Natural killer cell (primary cell): ENCODE data around the gene TMEM179B. TPM values are rescaled to one million over a fixed set of nuclear protein-coding genes. Genes with fewer than 3 reads are reported as not detected.

Source experiments
- ATAC-seq, 3 donors: fragments of 150-1000 bp in 2 of 3; fragments of 200-7000 bp in 1 of 3; cut with Tn5 transposase; 1 replicate in 1 of 3; 2 replicates in 2 of 3; pipeline ENCODE4 v1.10.0; 2021; ENCODE audit warnings: mild to moderate bottlenecking in 2 of 3, moderate library complexity in 2 of 3
- DNase-seq, 2 donors: peaks; one replicate each; pipeline versions ENCODE4 v3.0.0 to v3.0.0-alpha.2; 2013 to 2021; ENCODE audit warnings: mixed read lengths in 1 of 2
- H3K27ac ChIP-seq: one replicate; pipeline ENCODE4 v1.5.1; 2013; ENCODE audit warnings: mild to moderate bottlenecking, low read length
- H3K27me3 ChIP-seq: one replicate; pipeline ENCODE4 v1.6.1; 2013; ENCODE audit warnings: low read length; ENCODE audit not compliant: control insufficient read depth, insufficient read depth
- H3K36me3 ChIP-seq: one replicate; pipeline ENCODE4 v1.6.1; 2013; ENCODE audit warnings: low read length; ENCODE audit not compliant: control insufficient read depth, insufficient read depth
- H3K4me1 ChIP-seq: one replicate; pipeline ENCODE4 v1.6.1; 2013; ENCODE audit warnings: low read length; ENCODE audit not compliant: control insufficient read depth, insufficient read depth
- H3K4me3 ChIP-seq: one replicate; pipeline ENCODE4 v1.5.1; 2013; ENCODE audit warnings: low read length
- H3K9me3 ChIP-seq: one replicate; pipeline ENCODE4 v1.6.1; 2013; ENCODE audit warnings: low read length; ENCODE audit not compliant: control insufficient read depth, insufficient read depth
- H3K27ac Mint-ChIP-seq, 2 donors: one replicate each; pipeline ENCODE4 v1.8.0; 2022; ENCODE audit warnings: mild to moderate bottlenecking in 2 of 2, mixed read lengths in 2 of 2, moderate library complexity in 1 of 2
- H3K27me3 Mint-ChIP-seq, 2 donors: one replicate each; pipeline ENCODE4 v1.8.0; 2022; ENCODE audit warnings: low read depth in 2 of 2, mixed read lengths in 2 of 2
- H3K36me3 Mint-ChIP-seq: one replicate; pipeline ENCODE4 v1.8.0; 2022; ENCODE audit warnings: mixed read lengths
- H3K4me1 Mint-ChIP-seq, 2 donors: one replicate each; pipeline ENCODE4 v1.8.0; 2022; ENCODE audit warnings: mixed read lengths in 2 of 2
- H3K4me3 Mint-ChIP-seq: one replicate; pipeline ENCODE4 v1.8.0; 2022; ENCODE audit warnings: mild to moderate bottlenecking, moderate library complexity, mixed read lengths
- H3K9me3 Mint-ChIP-seq, 2 donors: one replicate each; pipeline ENCODE4 v1.8.0; 2022; ENCODE audit warnings: mixed read lengths in 2 of 2
- WGBS: methylation state at CpG from one replicate; pipeline ENCODE4 v1.1.7; 2013; ENCODE audit warnings: missing lambda C conversion rate; ENCODE audit not compliant: insufficient coverage; 5-methylcytosine and 5-hydroxymethylcytosine counted together
- intact Hi-C: fragments of 100-400 bp; cut with micrococcal nuclease; formaldehyde crosslinking; loops from one replicate; pipeline ENCODE4 v1.14.2; 2022
- total RNA-seq, 4 donors: library from RNA; stranded (reverse); fragments of 120-200 nt in 1 of 4; gene quantifications; one replicate each; pipeline versions ENCODE4 v1.2.3 to v1.2.4, GENCODE V29; 2013 to 2022
- TF ChIP-seq, protein P1 (sequence below): fragments of 200-600 bp; IDR thresholded peaks from one replicate; pipeline ENCODE4 v1.8.0; 2022; ENCODE audit warnings: antibody characterized with exemption

Gene TMEM179B
- total RNA-seq, 3 donors from 2014 or later (not counting 1 experiment from before 2014, with no cell fraction given), result 33.7 to 41.1 (median 36.3) TPM

DNA sequence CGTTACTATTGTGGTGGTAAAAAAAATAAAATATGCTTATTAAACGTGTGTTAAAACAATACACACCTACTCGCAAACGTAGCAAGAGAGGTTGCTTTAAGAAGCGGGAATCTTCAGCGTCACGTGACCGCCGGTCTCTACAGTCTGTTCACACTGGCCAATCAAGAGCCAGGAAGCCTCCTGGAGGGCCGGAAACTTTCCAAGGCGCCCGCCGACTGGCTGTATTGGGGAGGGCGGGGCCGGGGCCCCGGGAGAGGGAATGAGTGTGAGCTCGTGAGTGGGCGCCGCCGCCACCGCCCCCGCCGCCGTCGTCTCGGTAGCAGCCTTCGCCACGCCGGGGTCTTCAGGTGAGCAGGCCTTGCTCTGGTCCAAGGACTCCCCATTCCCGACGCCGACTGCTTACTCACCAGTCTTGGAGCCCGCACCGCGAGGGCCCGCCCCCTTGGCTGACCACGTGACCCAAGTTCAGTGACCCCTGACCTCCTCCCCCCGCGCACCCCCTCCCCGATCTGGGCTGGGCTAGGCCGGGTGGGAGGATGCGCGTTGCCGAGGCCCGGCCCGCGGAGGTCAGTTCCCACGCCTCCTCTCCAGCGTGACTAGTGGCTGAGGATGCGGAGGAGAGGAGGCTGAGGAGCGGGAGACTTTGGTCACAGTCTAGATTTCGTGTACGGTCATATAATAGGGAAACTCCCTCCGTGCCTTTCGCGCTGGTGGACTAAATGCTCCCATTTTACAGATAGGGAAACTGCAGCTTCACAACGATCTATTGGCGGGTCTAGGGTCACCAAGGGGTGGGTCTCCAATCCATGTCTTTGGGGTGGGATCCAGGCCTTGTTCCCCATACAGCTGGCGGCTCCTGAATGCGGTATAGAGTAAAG, 15.8 kb upstream of the TMEM179B start, which contains the start of gene TAF6L:
TAF6L (plus strand) TSS at position 253 of the 878 bp plus-strand sequence. CDS start 4,388 bp downstream, outside the sequence.
- ATAC-seq (peak; percentile 87 to 95 (median 89)), DNase-seq (peak; percentile 89 to 92)
- H3K9me3 Mint-ChIP-seq, result no peaks in the 10 kb centered on the region
- intact Hi-C loops, result loop anchor here (1.0 kb wide), 2 partner anchors 10 to 15 kb away; partner anchors contain the start of gene POLR2G
- TF ChIP-seq, protein P1, sequence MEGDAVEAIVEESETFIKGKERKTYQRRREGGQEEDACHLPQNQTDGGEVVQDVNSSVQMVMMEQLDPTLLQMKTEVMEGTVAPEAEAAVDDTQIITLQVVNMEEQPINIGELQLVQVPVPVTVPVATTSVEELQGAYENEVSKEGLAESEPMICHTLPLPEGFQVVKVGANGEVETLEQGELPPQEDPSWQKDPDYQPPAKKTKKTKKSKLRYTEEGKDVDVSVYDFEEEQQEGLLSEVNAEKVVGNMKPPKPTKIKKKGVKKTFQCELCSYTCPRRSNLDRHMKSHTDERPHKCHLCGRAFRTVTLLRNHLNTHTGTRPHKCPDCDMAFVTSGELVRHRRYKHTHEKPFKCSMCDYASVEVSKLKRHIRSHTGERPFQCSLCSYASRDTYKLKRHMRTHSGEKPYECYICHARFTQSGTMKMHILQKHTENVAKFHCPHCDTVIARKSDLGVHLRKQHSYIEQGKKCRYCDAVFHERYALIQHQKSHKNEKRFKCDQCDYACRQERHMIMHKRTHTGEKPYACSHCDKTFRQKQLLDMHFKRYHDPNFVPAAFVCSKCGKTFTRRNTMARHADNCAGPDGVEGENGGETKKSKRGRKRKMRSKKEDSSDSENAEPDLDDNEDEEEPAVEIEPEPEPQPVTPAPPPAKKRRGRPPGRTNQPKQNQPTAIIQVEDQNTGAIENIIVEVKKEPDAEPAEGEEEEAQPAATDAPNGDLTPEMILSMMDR, result no peak
- WGBS, result under 1% methylated on average over 56 of the region's 60 CpGs
- no peaks in the 10 kb centered on the region for H3K36me3 Mint-ChIP-seq
- no peaks in the 10 kb centered on the region for H3K9me3 ChIP-seq
- H3K4me1 Mint-ChIP-seq, result peaks cover 17 to 25% of the 10 kb centered on the region in 2 donors
- H3K4me3 Mint-ChIP-seq, result peak within 1 kb of the TSS; percentile 93
- H3K4me3 ChIP-seq, result peak within 1 kb of the TSS; percentile 70
- H3K27ac Mint-ChIP-seq, result peak within 1 kb of the TSS; percentile 93 to 99
- no peaks in the 10 kb centered on the region for H3K27me3 ChIP-seq
- peaks cover 22% of the 10 kb centered on the region for H3K36me3 ChIP-seq
- peaks cover 25% of the 10 kb centered on the region for H3K4me1 ChIP-seq
- no peaks in the 10 kb centered on the region for H3K27me3 Mint-ChIP-seq
- peak within 1 kb of the TSS; percentile 80 for H3K27ac ChIP-seq

- Mint-ChIP-seq H3K4me1 (peaks cover 17 to 29% of the 10 kb centered on the region in 2 donors), H3K36me3 (no peaks in the 10 kb centered on the region), H3K27ac (no peak overlapping the region), H3K27me3 (no peaks in the 10 kb centered on the region), H3K4me3 (no peak overlapping the region), H3K9me3 (no peaks in the 10 kb centered on the region)
- Histone ChIP-seq H3K36me3 (peaks cover 7% of the 10 kb centered on the region), H3K27ac (no peak overlapping the region), H3K27me3 (no peaks in the 10 kb centered on the region), H3K4me1 (peaks cover 28% of the 10 kb centered on the region), H3K4me3 (no peak overlapping the region), H3K9me3 (no peaks in the 10 kb centered on the region)
- 92% methylated on average over 6 of the region's 6 CpGs for WGBS
- no peak for DNase-seq
- TF ChIP-seq, protein P1, result no peak
- intact Hi-C loops, result no loop called here
- ATAC-seq, result no peak
Measured at GRCh38 chr11:62774407-62774806, 12.8 kb upstream of the TMEM179B start.

DNA sequence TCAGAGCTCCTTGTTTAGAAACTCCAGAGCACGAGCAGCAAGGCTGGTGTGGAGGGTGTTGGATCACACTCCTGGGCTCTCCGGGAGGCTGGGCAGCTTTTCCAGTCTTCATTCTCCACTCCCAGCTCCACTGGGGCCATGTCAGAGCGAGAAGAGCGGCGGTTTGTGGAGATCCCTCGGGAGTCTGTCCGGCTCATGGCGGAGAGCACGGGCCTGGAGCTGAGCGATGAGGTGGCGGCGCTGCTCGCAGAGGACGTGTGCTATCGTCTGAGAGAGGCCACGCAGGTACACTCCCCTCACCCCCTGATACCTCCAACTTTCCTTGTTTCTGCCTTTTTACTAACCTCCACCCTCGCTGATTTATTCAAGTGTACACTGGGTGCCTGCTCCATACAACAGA, 11.6 kb upstream of the TMEM179B start:
- peaks cover 19% of the 10 kb centered on the region for H3K4me1 ChIP-seq
- Mint-ChIP-seq H3K4me1 (peaks cover 14 to 18% of the 10 kb centered on the region in 2 donors), H3K4me3 (no peak overlapping the region), H3K27ac (peak overlapping the region in 1 of 2 donors; percentile 40), H3K9me3 (no peaks in the 10 kb centered on the region), H3K27me3 (no peaks in the 10 kb centered on the region), H3K36me3 (no peaks in the 10 kb centered on the region)
- DNase-seq, result no peak
- no peaks in the 10 kb centered on the region for H3K27me3 ChIP-seq
- H3K9me3 ChIP-seq, result no peaks in the 10 kb centered on the region
- H3K27ac ChIP-seq, result no peak overlapping the region
- peaks cover 7% of the 10 kb centered on the region for H3K36me3 ChIP-seq
- intact Hi-C loops, result no loop called here
- TF ChIP-seq, protein P1, result no peak
- H3K4me3 ChIP-seq, result no peak overlapping the region
- no peak for ATAC-seq
- WGBS, result 99% methylated on average over 17 of the region's 17 CpGs
